GM21515 (cell line): Measurements from ENCODE around the gene KCNE5.
"Not testable (repeated sequence)": the region's sequence is repeated elsewhere in the genome, so short reads cannot be mapped to it uniquely, and the experiment has no call there.

Source experiments
- ATAC-seq: cut with Tn5 transposase; IDR thresholded peaks from one replicate; pipeline ENCODE4 v1.9.1; 2021; ENCODE audit not compliant: unreplicated experiment

Gene KCNE5, protein sequence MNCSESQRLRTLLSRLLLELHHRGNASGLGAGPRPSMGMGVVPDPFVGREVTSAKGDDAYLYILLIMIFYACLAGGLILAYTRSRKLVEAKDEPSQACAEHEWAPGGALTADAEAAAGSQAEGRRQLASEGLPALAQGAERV

DNA sequence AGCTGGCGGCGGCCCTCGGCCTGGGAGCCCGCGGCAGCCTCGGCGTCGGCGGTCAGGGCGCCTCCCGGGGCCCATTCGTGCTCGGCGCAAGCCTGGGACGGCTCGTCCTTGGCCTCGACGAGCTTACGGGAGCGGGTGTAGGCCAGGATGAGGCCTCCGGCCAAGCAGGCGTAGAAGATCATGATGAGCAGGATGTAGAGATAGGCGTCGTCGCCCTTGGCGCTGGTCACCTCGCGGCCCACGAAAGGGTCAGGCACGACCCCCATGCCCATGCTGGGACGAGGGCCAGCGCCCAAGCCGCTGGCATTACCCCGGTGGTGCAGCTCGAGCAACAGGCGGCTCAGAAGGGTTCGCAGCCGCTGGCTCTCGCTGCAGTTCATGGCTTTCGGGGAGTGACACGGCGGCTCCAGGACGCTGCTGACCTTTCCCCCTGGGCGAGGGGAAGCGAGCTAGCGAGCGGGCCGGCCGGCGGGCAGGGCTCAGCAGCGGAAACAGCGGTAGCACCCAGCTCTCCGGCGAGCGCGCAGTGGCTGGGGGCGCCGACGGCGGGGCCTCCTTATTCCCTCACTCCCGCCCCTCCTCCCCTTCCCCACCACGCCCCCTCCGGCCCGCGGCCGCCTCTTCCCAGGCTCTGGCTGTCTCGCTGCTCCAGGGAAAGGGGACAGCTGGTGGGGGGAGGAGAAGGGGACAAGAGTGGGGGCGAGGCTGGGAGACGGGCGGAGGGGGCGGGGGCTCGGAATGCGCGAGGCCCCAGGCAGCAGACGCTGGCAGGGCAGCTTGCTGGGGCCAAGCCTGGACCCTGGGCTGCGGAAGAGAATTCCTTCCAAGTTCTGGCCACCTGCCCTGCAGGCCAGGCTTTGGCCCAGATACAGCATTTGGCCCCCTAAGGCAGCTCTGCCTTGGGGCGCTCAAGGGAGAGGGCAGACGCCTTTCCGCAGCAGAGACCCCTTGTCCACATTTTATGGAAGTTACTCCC is at the start of gene KCNE5:
KCNE5 (minus strand) TSS at position 532 of the 976 bp plus-strand sequence; CDS start at position 380, 152 bp downstream.
- no peak for ATAC-seq

DNA sequence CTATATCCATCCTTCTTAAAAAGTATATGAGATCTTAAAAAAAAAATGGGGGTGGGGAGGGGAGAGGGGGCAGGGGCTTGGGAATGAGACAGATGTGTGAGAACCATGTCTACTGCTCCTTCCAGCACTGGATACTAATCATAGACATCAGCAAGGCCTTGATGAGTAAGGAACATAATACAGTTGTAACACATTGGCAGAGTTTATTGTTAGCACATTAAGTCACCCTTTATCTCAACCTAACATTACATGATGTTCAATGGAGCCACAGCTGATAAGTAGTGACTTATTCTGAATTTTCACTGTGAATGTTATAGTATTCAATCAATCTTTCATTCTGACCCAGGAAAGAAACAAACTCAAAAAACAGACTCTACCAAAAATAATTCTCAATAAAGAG is 47.3 kb upstream of the KCNE5 start:
- ATAC-seq: no peak

DNA sequence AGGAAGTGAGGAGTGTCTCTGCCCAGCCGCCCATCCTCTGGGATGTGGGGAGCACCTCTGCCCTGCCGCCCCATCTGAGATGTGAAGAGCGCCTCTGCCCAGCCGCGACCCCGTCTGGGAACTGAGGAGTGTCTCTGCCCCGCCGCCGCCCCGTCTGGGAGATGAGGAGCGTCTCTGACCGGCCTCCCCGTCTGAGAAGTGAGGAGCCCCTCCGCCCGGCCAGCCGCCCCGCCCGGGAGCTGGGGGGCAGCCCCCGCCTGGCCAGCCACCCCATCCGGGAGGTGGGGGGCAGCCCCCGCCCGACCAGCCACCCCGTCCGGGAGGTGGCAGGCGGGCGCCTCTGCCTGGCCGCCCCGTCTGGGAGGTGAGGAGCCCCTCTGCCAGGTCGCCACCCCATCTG is 46.2 kb upstream of the KCNE5 start:
- not testable (repeated sequence) for ATAC-seq

DNA sequence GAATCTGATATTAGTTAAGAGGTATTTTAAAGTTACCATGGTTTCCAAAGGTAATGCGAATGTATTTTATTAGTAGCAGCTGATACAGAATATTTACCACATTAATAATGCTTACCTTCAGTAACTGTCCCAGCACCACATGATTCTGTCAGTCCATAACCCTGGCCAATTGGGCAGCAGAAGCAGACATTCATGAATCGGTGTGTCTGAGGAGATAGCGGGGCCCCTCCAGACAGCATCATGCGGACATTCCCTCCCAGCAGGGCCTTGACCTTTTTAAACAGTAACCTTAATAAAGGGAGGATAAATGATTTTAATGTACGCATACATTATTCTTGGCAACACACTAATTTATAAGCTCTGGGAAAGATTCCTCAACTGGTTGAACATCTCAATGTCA is 43.0 kb upstream of the KCNE5 start:
- ATAC-seq: no peak

DNA sequence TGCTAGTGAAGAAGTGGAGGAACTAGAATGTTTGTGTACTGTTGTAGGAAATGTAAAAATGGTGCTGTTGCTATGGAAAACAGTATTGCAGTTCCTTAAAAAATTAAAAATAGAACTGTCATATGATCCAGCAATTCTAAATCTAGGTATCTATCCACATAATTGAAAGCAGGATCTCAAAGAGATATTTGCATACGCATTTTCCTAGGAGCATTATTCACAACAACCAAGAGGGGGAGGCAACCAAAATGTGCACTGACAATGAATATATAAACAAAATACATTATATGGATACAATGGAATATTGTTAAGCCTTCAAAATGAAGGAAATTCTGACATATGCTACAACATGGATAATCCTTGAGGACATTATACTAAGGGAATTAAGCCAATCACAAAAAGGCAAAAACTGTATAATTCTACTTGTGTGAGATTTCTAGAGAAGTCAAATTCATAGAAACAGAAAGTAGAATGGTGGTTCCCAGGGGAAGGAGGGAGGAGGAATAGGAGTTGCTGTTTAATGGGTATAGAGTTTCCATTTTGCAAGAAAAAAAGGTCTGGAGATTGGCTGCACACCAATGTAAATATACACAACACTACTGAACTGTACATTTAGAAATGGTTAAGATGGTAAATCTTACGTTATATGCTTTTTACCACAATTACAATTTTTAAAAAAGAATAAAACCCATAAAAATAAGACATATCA is 35.6 kb upstream of the KCNE5 start:
- ATAC-seq: no peak

DNA sequence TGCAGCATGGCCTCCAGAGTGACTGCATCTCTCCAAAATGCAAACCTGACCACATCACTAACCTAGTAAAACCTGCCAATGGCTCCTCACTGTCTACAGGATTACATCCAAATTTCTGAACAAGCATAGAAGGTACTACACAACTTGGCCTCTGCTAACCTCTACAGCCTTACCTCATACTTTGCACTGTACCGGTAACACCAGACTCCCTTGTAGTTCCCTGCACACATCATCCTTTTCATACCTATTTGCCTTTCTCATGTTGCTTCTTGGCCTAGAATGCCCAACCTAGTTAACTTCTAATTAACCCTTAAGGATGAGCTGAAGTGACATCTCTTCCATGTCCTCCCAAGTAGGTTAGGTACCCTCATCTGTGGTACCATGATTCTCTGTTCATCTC is 33.4 kb upstream of the KCNE5 start:
- ATAC-seq: no peak

DNA sequence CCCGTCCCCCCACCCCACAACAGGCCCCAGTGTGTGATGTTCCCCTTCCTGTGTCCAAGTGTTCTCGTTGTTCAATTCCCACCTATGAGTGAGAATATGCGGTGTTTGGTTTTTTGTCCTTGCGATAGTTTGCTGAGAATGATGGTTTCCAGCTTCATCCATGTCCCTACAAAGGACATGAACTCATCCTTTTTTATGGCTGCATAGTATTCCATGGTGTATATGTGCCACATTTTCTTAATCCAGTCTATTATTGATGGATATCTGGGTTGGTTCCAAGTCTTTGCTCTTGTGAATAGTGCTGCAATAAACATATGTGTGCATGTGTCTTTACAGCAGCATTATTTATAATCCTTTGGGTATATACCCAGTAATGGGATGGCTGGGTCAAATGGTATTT is 32.4 kb upstream of the KCNE5 start:
- not testable (repeated sequence) for ATAC-seq

DNA sequence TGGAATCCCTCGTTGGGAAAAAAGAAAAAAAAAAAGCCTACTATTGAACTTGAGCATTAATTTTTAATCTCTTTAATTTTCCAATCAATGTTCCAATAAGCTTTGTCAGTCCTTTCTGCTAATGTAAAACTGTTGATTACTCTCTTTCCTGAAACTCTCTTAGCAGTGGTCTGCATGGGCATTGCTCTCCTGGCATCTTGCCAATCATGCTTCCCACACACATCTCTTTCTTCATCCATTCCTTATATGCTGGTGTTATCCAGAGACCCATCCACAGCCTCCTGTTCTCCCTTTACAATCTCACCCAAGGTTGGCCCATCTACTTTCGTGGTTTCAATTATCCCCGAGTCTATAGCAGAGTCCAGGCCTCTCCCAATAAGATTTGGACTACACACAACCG is 31.8 kb upstream of the KCNE5 start:
- no peak for ATAC-seq

DNA sequence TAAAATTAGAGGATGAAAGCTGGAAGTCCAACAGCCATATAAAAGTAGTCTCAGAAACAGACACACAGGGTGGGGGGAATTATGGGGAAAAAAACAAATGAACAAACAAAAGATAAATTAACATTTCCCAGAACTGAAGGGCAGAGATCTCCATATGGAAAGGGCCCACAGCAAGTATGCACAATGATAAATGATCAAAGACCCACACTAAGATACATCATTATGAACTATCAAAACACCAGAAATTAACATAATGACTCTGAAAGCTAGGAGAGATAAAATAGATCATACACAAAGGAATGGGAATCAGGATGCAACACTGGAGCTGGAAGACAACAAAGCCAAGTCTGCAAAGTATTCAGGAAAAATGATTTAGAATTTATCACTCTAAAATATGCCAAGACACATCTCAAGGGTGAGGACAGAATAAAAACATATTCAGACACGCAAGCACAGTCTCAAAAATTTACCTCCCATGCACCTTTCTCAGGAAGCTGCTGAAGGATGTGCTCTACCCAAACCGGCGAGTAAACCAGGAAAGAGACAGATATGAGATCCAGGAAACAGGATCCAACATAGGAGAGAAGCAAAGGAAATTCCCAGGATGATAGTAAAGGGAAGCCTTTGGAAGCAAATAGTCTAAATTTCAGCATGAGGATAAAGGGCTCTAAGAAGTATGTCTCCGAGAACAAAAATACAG is 30.7 kb upstream of the KCNE5 start:
- no peak for ATAC-seq

DNA sequence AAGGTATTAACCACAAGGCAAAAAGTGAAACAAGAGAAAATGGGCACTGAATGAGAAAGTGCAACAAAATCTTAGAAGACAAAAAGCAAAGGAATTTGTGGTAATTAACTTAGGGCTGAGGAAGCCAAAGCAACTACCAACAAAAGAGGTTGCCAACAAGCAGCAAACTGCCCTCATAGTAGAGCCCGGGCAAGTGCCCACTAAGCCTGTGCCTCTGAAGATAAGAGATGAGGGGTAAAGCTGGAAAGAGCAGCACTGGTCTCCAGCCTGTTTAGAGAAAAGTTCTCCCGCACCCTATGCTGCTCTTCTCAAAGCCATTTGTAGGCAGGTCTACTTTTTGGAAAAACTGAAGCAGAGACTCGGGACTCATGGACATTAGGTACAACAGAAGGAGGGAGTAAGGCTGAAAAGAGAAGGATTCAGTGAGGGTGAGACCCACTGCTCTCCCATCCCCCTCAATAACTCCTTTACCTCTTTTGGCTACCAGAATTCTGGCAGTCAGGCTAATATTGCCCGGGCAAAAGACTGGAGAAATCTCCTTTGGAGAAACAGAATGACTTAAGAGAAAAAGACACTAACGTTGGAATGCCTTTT is 29.6 kb upstream of the KCNE5 start:
- ATAC-seq: no peak

DNA sequence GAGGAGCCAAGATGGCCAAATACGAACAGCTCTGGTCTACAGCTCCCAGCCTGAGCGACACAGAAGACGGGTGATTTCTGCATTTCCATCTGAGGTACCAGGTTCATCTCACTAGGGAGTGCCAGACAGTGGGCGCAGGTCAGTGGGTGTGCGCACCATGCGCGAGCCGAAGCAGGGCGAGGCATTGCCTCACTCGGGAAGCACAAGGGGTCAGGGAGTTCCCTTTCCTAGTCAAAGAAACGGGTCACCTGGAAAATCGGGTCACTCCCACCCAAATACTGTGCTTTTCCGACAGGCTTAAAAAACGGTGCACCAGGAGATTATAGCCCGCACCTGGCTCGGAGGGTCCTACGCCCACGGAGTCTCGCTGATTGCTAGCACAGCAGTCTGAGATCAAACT is 19.7 kb upstream of the KCNE5 start:
- not testable (repeated sequence) for ATAC-seq

DNA sequence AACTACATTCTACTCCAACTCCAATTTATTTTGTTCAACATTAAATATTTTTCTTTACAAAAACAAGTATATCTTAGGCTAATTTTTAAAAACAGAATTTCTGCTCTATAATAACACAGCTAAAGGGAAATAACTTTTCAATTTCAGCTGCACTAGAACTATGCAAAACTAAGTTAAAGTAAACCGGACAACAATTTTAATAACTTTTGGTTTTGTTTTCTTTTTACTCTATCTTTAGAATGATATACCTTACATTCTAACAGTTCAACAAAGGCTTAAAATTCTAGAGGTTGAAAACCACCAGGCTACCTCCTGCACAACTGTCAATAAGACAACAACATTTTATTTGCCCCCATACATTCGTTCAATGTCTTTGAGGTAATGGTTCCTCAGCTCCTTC is 18.7 kb upstream of the KCNE5 start:
- no peak for ATAC-seq

DNA sequence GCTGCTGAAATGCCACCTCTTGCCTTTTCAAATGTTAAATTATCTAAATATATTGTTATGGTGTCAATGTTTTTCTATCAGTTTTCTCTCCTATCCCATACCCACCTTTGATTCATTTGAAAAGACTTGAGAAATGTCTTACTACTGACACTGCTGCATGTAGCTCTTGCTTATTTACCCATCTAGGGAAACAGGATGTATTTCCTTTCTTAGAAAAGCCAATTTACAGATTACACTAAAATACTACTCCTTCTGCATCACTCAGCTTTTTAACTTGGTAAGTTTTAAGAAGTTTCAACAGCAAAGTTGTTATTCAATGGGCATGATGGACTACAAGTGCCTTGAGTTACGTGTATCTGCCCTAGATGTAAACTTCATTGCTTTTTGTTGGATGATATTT is 13.2 kb upstream of the KCNE5 start:
- no peak for ATAC-seq

DNA sequence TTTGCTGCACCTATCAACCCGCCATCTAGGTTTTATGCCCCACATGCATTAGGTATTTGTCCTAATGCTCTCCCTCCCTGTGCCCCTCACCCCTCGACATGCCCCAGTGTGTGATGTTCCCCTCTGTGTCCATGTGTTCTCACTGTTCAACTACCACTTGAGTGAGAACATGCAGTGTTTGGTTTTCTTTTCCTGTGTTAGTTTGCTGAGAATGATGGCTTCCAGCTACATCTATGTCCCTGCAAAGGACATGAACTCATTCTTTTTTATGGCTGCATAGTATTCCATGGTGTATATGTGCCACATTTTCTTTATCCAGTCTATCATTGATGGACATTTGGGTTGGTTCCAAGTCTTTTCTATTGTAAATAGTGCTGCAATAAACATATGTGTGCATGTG is 12.5 kb upstream of the KCNE5 start:
- ATAC-seq: not testable (repeated sequence)

DNA sequence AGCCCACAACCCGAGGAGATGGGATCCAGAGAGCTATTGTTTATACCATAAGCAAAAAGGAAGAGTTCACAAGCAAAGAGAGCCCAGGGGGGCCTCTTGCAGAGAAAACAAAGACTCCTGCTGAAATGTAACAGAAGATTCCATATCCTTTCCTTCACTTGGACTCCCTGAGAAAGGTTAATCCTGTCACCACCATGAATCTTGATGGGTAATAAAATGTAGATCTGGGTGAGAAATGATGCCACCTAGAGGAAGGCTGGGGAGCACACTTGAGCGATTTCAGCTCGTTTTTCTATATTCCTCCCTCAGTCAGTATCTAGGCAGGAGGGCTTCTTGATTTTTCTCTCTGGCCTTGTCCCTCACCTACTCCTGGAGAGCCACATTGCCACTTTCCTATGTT is 10.2 kb upstream of the KCNE5 start:
- no peak for ATAC-seq

DNA sequence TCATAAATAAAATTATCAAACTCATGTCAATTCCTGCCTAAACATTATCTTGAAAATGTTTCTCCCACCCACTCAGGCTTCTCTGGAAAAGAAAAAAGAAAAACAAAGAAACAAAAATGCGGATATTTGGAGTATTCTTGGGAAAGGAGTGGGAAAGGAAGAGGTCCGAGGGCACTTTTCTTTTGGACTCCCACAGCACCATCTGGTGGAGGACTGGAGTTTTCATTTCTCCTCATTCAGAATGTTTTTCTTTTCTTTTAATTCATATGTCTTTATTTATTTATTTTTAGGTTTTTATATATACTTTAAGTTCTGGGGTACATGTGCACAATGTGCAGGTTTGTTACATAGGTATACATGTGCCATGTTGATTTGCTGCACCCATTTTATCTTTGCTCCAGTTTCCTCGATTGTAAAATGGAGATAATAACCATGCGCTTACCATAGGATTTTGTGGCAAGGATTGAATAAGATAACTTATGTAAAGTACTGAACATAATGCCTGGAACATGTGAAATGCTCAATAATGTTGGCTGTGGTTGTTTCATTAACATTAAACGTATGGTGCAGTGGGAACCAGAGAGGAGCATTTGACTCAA is 8.0 kb upstream of the KCNE5 start:
- no peak for ATAC-seq

DNA sequence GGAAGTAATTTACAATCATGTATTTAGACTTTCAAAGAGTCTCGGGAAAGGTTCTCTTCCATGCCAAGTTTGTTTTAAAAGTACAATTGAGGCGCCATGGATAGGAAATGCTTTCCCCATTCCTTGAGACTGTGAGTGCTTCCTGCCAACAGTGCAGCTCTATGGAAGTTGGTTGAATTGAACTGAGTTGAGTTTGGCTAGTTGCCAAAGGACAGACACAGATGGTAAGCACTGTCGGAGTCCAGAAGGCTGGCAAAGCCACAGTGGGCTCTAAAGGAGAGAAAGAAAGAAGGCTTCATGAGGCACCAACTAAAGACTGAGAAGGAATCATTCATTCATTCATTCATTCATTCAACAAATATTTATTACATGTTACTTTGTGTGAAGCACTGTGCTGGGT is 4.3 kb upstream of the KCNE5 start:
- no peak for ATAC-seq

DNA sequence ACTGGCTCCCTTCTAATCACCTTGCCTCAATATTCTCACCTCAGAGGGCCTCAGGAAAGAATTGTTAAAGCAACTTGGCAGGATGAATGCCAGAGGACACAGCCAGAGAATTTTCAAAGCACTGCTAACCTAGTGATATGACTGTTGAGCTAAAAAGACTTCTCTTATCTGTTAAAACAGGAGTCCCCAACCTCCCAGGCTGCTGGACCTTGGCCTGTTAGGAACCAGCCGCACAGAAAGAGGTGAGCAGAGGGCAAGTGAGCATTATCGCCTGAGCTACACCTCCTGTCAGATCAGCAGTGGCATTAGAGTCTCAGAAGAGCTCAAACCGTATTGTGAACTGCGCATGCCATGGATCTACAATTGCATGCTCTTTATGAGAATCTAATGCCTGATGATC is 1.7 kb upstream of the KCNE5 start:
- no peak for ATAC-seq

DNA sequence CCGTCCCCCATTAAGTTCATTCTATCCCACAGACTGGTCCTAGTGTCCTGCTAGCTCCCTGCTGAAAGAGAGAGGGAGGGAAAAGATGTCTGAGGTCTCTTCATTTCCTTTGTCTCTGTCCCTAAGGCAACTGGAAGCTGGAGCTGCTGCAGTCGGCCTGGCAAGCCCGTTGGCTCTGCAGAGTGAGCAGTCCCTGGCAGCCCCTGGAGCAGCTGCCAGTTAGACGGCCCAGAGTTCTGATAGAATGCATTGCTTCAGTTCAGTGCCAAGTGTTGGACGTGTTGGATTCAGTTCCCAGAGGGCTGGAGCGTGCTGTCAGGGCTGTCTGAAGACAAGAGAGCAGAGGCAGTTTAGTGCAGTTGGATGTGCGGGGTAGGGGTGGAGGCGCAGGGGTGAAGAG is 975 bp downstream of the KCNE5 start:
- ATAC-seq: no peak

DNA sequence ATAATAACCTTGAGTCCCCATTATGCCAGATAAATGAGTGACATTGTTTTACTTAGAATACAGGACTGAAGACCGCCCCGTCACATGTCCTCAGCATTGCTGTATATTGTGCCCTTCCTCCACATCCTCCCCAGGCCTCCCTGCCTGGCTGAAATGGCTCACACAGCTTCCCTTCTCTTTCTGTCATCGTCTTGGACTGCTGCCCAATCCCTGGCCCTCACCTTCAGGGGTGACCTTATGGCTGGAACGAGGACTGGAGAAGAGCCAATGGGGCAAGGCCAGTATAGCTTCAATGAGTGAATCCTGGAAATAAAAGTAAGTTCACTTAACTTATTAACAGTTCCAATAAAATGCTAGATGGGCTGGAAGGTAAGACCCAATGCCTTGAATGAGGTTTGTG is 2.7 kb downstream of the KCNE5 start:
- ATAC-seq: no peak

DNA sequence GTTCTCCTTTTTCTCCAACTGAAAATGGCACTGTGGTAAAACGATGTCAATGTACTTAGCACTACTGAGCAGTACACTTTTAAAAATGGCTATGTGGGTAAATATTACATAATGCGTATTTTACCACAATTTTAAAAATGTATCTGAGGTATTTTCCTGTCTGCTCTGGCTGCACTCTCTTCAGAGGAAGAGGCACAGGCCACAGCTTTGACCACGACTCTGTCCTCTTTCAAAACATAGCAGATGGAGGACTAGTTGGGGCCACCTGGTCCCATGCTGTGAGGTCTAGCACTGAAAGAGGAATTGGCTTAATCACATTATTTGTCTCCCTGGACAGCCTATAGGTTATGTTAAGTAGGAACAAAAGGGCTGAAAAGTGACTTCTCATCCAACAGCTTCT is 5.2 kb downstream of the KCNE5 start:
- ATAC-seq: no peak
